ENCODE data around the gene ZNF469. TPM values are rescaled to one million over a fixed set of nuclear protein-coding genes. Genes with fewer than 3 reads are reported as not detected.

ZNF469 gene
- polyA plus RNA-seq, 1 donor from 2014 or later: not detected

DNA sequence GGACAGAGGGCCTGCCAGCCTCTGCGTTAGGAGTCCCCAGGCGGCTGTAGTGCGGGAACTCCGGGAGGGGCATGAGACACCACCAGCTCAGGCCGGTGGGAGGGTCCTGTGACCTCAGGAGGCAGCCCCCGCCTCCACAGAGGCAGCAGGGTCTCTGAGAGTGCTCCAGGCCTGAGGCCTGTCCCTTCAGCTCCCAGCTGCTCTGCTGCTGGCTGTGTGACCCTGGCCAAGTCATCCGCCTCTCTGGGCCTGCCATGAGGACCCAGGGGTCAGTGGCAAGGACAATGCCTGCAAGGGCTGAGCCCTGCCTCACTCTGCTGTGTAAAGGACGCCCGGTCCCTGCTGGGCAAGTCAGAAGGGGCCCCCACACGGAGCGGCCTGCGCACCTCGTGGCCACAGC is 43.3 kb downstream of the ZNF469 start:
- Histone ChIP-seq H2AFZ (ENCODE audit: low read depth, low read length) (no peak overlapping the region), H3K9ac (ENCODE audit: low read length) (no peak overlapping the region)

DNA sequence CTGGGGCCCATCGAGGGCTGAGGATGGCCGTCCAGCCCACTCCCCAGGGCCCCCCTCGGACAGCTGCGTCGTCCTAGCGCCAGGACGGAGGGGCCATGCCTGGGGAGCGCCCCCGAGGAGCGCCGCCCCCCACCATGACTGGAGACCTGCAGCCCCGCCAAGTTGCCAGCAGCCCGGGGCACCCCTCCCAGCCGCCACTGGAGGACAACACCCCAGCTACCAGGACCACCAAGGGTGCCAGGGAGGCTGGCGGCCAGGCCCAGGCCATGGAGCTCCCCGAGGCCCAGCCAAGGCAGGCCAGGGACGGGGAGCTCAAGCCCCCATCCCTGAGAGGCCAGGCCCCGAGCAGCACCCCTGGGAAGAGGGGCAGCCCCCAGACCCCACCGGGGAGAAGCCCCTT is 44.6 kb downstream of the ZNF469 start:
- peaks cover 28% of the 10 kb centered on the region for H3K27me3 ChIP-seq (ENCODE audit: insufficient read depth, low read depth, low read length)
- no peak overlapping the region for H3K9ac ChIP-seq (ENCODE audit: low read length)
- no peak overlapping the region for H2AFZ ChIP-seq (ENCODE audit: low read depth, low read length)
- no peaks in the 10 kb centered on the region for H3K79me2 ChIP-seq (replicated peaks; ENCODE audit: insufficient read depth, low read length)
- no peak overlapping the region for H3K27ac ChIP-seq (ENCODE audit: low read length)
- no peak overlapping the region for H3K4me2 ChIP-seq (ENCODE audit: low read length)
- no peaks in the 10 kb centered on the region for H3K36me3 ChIP-seq (ENCODE audit: insufficient read depth, low read length)
- H3F3A ChIP-seq (ENCODE audit: insufficient read depth, low read length, poor library complexity, severe bottlenecking): no peaks in the 10 kb centered on the region
- no peaks in the 10 kb centered on the region for H4K20me1 ChIP-seq (ENCODE audit: insufficient read depth)
- no peak overlapping the region for H3K4me3 ChIP-seq (ENCODE audit: low read length)
- TF ChIP-seq, protein P1, sequence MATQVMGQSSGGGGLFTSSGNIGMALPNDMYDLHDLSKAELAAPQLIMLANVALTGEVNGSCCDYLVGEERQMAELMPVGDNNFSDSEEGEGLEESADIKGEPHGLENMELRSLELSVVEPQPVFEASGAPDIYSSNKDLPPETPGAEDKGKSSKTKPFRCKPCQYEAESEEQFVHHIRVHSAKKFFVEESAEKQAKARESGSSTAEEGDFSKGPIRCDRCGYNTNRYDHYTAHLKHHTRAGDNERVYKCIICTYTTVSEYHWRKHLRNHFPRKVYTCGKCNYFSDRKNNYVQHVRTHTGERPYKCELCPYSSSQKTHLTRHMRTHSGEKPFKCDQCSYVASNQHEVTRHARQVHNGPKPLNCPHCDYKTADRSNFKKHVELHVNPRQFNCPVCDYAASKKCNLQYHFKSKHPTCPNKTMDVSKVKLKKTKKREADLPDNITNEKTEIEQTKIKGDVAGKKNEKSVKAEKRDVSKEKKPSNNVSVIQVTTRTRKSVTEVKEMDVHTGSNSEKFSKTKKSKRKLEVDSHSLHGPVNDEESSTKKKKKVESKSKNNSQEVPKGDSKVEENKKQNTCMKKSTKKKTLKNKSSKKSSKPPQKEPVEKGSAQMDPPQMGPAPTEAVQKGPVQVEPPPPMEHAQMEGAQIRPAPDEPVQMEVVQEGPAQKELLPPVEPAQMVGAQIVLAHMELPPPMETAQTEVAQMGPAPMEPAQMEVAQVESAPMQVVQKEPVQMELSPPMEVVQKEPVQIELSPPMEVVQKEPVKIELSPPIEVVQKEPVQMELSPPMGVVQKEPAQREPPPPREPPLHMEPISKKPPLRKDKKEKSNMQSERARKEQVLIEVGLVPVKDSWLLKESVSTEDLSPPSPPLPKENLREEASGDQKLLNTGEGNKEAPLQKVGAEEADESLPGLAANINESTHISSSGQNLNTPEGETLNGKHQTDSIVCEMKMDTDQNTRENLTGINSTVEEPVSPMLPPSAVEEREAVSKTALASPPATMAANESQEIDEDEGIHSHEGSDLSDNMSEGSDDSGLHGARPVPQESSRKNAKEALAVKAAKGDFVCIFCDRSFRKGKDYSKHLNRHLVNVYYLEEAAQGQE (IDR thresholded peaks at IDR 0.05; ENCODE audit: borderline replicate concordance): no peak
- TF ChIP-seq, protein P2, sequence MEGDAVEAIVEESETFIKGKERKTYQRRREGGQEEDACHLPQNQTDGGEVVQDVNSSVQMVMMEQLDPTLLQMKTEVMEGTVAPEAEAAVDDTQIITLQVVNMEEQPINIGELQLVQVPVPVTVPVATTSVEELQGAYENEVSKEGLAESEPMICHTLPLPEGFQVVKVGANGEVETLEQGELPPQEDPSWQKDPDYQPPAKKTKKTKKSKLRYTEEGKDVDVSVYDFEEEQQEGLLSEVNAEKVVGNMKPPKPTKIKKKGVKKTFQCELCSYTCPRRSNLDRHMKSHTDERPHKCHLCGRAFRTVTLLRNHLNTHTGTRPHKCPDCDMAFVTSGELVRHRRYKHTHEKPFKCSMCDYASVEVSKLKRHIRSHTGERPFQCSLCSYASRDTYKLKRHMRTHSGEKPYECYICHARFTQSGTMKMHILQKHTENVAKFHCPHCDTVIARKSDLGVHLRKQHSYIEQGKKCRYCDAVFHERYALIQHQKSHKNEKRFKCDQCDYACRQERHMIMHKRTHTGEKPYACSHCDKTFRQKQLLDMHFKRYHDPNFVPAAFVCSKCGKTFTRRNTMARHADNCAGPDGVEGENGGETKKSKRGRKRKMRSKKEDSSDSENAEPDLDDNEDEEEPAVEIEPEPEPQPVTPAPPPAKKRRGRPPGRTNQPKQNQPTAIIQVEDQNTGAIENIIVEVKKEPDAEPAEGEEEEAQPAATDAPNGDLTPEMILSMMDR (IDR thresholded peaks at IDR 0.05; ENCODE audit: poor library complexity, severe bottlenecking): no peak
- TF ChIP-seq SMC3 (conservative IDR thresholded peaks at IDR 0.05; ENCODE audit: poor library complexity) (no peak), EZH2 (IDR thresholded peaks at IDR 0.05; ENCODE audit: borderline replicate concordance, insufficient read depth, low read length, poor library complexity, severe bottlenecking) (no peak), TAF1 (IDR thresholded peaks at IDR 0.05; ENCODE audit: low read depth) (no peak), MXI1 (conservative IDR thresholded peaks at IDR 0.05; ENCODE audit: poor library complexity, severe bottlenecking) (no peak), EP300 (conservative IDR thresholded peaks at IDR 0.05; ENCODE audit: poor library complexity, severe bottlenecking) (no peak), POLR2AphosphoS5 (IDR thresholded peaks at IDR 0.05) (no peak), RAD21 (conservative IDR thresholded peaks at IDR 0.05) (no peak)
- H3K9me3 ChIP-seq (ENCODE audit: low read length): no peaks in the 10 kb centered on the region
- H3K9me2 ChIP-seq (ENCODE audit: insufficient read depth, low read length): no peaks in the 10 kb centered on the region

More for the DNA sequence above, 43.3 kb downstream of the ZNF469 start:
- no peak overlapping the region for H3K27ac ChIP-seq (ENCODE audit: low read length)
- TF ChIP-seq, protein P1 (IDR thresholded peaks at IDR 0.05; ENCODE audit: borderline replicate concordance): no peak
- TF ChIP-seq RAD21 (conservative IDR thresholded peaks at IDR 0.05) (no peak), EZH2 (IDR thresholded peaks at IDR 0.05; ENCODE audit: borderline replicate concordance, insufficient read depth, low read length, poor library complexity, severe bottlenecking) (no peak), POLR2AphosphoS5 (IDR thresholded peaks at IDR 0.05) (no peak), TAF1 (IDR thresholded peaks at IDR 0.05; ENCODE audit: low read depth) (no peak)
- TF ChIP-seq, protein P2 (IDR thresholded peaks at IDR 0.05; ENCODE audit: poor library complexity, severe bottlenecking): no peak
- no peaks in the 10 kb centered on the region for H3K9me2 ChIP-seq (ENCODE audit: insufficient read depth, low read length)
- no peaks in the 10 kb centered on the region for H3K36me3 ChIP-seq (ENCODE audit: insufficient read depth, low read length)
- no peak overlapping the region for H3K4me2 ChIP-seq (ENCODE audit: low read length)
- H4K20me1 ChIP-seq (ENCODE audit: insufficient read depth): no peaks in the 10 kb centered on the region
- H3K9me3 ChIP-seq (ENCODE audit: low read length): no peaks in the 10 kb centered on the region
- no peak overlapping the region for H3K4me3 ChIP-seq (ENCODE audit: low read length)
- H3F3A ChIP-seq (ENCODE audit: insufficient read depth, low read length, poor library complexity, severe bottlenecking): no peaks in the 10 kb centered on the region
- peaks cover 16% of the 10 kb centered on the region for H3K27me3 ChIP-seq (ENCODE audit: insufficient read depth, low read depth, low read length)
- H3K79me2 ChIP-seq (replicated peaks; ENCODE audit: insufficient read depth, low read length): no peaks in the 10 kb centered on the region

Data from neural cell (in vitro differentiated cells).